Prostate gland (tissue), 2 donors: ENCODE results near the gene MYOT. TPM values are rescaled to one million over a fixed set of nuclear protein-coding genes. Genes with fewer than 3 reads are reported as not detected.

Experiments used
- DNase-seq: peaks from one replicate; pipeline ENCODE4 v3.0.0-alpha.2; 2019; ENCODE audit warnings: low spot score
- H3K27ac ChIP-seq, 2 donors: fragments of 200-600 bp; sonication (generic); 2 replicates each; pipeline ENCODE4 v1.5.1; 2017 to 2019
- H3K27me3 ChIP-seq: fragments of 200-600 bp; sonication (generic); replicated peaks from 2 replicates; pipeline ENCODE4 v1.5.1; 2019; ENCODE audit not compliant: insufficient read depth
- H3K36me3 ChIP-seq, 2 donors: fragments of 200-600 bp; sonication (generic); 1 replicate in 1 of 2; 2 replicates in 1 of 2; pipeline versions ENCODE4 v1.5.1 to v1.8.1; 2017 to 2019
- H3K4me1 ChIP-seq: fragments of 200-600 bp; sonication (generic); replicated peaks from 2 replicates; pipeline ENCODE4 v1.5.1; 2019
- H3K4me3 ChIP-seq, 2 donors: fragments of 200-600 bp; sonication (generic); 2 replicates each; pipeline ENCODE4 v1.5.1; 2017 to 2019
- H3K9me3 ChIP-seq: fragments of 200-600 bp; sonication (generic); 2 replicates; pipeline ENCODE4 v1.5.1; 2017
- CTCF ChIP-seq, 4 experiments: fragments of 200-600 bp in 2 of 4; fragments of 450-650 bp in 2 of 4; sonication (generic) in 2 of 4; IDR thresholded peaks; 1 replicate in 3 of 4; 2 replicates in 1 of 4; pipeline ENCODE4 v1.5.1; 2016 to 2019; ENCODE audit warnings: antibody characterized with exemption in 4 of 4, mild to moderate bottlenecking in 2 of 4, moderate library complexity in 2 of 4
- POLR2A ChIP-seq: fragments of 450-650 bp; IDR thresholded peaks from one replicate; pipeline ENCODE4 v1.6.1; 2016; ENCODE audit warnings: antibody characterized with exemption, mild to moderate bottlenecking
- POLR2AphosphoS5 ChIP-seq: sonication (generic); formaldehyde crosslinking; IDR thresholded peaks from one replicate; pipeline ENCODE4 v1.6.1; 2017; ENCODE audit warnings: antibody characterized with exemption
- WGBS: methylation state at CpG from one replicate; pipeline ENCODE4 v1.1.5; 2018; 5-methylcytosine and 5-hydroxymethylcytosine counted together
- intact Hi-C: fragments of 100-400 bp; cut with DNase I; formaldehyde crosslinking; loops from one replicate; pipeline ENCODE4 v1.14.2; 2022
- total RNA-seq, 2 donors: library from RNA; depleted of rRNA; stranded (reverse); fragments of >200 nt; gene quantifications; one replicate each; pipeline ENCODE4 v1.1.0, GENCODE V29; 2016

MYOT gene
- total RNA-seq, 2 donors from 2014 or later, result 0.34 to 7.2 TPM

- TF ChIP-seq CTCF (IDR thresholded peaks at IDR 0.05) (no peak), POLR2AphosphoS5 (no peak), POLR2A (no peak)
- Histone ChIP-seq H3K27ac (no peak overlapping the region), H3K9me3 (no peaks in the 10 kb centered on the region), H3K4me1 (no peaks in the 10 kb centered on the region), H3K4me3 (no peak overlapping the region), H3K36me3 (peaks cover 0 to 5% of the 10 kb centered on the region in 2 donors), H3K27me3 (no peaks in the 10 kb centered on the region)
- no peak for DNase-seq
- intact Hi-C loops, result no loop called here
- 73% methylated on average over 3 of the region's 3 CpGs for WGBS
Observed at GRCh38 chr5:137935694-137936093, 68.0 kb downstream of the MYOT start.

Other genes with a start within 250 kb of the MYOT start
- gene KLHL3, start 131.8 kb upstream of the MYOT start, total RNA-seq, result 10 to 100 TPM in 1 of 2 donors, 1 to 10 TPM in 1; 1.8 to 14.0 TPM
- 10 to 100 TPM; 11.0 to 17.4 TPM for gene HNRNPA0, start 113.5 kb upstream of the MYOT start, total RNA-seq
- gene PKD2L2, start 21.6 kb downstream of the MYOT start, total RNA-seq, result under 1 TPM in 1 of 2 donors, not detected in 1; 0.45 TPM
- 100 to 1,000 TPM in 1 of 2 donors, 10 to 100 TPM in 1; 34.4 to 107 TPM for gene FAM13B, start 165.2 kb downstream of the MYOT start, total RNA-seq
- gene WNT8A, start 216.2 kb downstream of the MYOT start, total RNA-seq, result 1 to 10 TPM in 1 of 2 donors, not detected in 1; 1.1 TPM